ENCODE measurements around the gene SLFN12. TPM values are rescaled to one million over a fixed set of nuclear protein-coding genes. Genes with fewer than 3 reads are reported as not detected.

The SLFN12 gene
- total RNA-seq, 3 donors from 2014 or later = 0.81 to 2.0 (median 1.1) TPM

DNA sequence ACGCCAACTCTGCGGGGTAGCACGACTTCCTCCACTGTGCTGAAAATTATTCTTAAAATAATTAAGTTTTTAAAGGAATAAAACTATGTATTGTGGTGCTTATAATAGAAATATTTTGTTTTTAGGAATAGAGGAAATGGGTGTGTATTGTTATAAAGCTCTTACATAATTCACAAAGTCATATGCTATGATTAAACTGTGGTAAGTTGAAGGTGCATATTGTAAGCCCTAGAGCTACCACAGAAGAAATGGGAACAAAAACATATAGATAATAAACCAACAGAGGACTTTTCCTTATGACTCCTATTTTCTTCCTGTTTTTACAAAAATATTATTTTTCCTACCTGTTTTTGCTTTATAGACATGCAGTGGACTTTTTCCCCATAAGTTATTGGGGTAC, 54.6 kb downstream of the SLFN12 start:
- Mint-ChIP-seq H3K36me3 (ENCODE audit: insufficient read depth) (no peaks in the 10 kb centered on the region), H3K27me3 (ENCODE audit: low read depth) (no peaks in the 10 kb centered on the region), H3K9me3 (no peaks in the 10 kb centered on the region), H3K4me1 (ENCODE audit: low read depth) (peaks cover 39% of the 10 kb centered on the region), H3K4me3 (no peak overlapping the region)
- DNase-seq (no peak), ATAC-seq (no peak)

DNA sequence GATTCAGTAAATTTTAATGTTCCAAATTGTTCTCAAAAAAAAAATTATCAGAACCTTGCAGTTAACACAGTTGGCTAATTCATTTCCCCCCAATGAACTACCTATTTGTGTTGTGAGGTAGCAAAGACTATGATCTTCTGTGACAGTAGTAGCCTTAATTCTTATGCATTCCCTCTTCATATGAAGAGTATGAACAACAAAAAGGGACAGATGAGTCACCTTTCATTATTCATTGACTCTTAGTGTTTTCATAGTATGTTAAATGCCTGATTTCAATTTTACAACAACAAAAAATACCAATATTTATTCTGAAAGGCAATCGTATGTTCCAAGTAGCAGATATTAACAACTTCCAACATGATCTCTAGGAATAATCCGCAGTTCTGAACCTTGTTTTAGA, 55.2 kb downstream of the SLFN12 start:
- H3K4me1 Mint-ChIP-seq (ENCODE audit: low read depth) = peaks cover 41% of the 10 kb centered on the region
- no peak for ATAC-seq
- H3K4me3 Mint-ChIP-seq = no peak overlapping the region

DNA sequence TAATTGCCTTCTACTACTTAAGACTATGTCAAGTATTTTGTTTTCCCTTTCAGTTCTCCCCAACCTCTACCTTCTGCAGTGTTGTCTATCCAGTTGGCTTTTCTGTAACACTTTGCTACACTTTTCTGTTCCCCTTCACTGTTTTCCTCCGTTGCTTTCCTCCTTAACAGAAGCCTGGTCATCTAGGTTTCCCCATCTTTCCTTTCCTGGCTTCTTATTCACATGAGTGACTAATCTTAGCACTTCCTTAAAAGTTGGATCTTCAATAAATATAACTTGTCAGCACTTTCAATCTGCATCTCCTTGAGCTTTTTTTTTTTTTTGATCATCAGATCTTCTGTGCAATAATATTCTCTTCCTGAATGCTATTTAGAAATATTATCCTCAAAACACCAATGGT, 56.1 kb downstream of the SLFN12 start:
- Mint-ChIP-seq H3K4me1 (ENCODE audit: low read depth) (peaks cover 45% of the 10 kb centered on the region), H3K9me3 (peaks cover under 1% of the 10 kb centered on the region), H3K4me3 (peak overlapping the region; percentile 20), H3K27me3 (ENCODE audit: low read depth) (no peaks in the 10 kb centered on the region), H3K36me3 (ENCODE audit: insufficient read depth) (peaks cover 2% of the 10 kb centered on the region)
- no peak for ATAC-seq
- DNase-seq = no peak

More for the DNA sequence above, 55.2 kb downstream of the SLFN12 start:
- no peak for DNase-seq
- H3K36me3 Mint-ChIP-seq (ENCODE audit: insufficient read depth) = no peaks in the 10 kb centered on the region
- H3K9me3 Mint-ChIP-seq = no peaks in the 10 kb centered on the region
- H3K27me3 Mint-ChIP-seq (ENCODE audit: low read depth) = no peaks in the 10 kb centered on the region

DNA sequence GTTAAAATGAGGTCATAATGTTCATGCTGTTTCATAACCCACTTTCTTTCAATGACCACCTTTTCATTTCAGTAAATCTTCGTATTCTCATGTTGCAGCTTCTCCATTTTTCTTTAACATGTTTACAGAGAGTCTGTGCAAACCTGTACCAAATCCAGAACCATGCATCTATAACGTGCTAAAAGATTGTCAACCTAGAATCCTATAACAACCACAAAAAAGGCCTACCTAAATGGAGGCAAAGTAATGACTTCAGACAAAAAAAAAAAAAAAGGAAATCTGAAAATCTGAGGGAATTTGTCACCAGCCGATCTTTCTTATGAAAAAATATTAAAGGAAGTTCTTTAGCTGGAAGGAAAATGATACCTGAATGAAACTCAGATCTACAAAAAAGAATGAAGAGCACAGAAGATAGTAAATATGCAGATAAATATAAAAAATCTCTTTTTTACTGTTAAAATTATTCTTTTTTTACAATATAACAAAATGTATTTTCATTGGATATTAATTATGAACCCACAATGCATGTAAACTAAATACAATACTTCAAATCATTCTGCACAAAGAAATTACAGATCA, 57.4 kb downstream of the SLFN12 start:
- H3K27me3 Mint-ChIP-seq (ENCODE audit: low read depth) = no peaks in the 10 kb centered on the region
- H3K9me3 Mint-ChIP-seq = peaks cover 13% of the 10 kb centered on the region
- peaks cover 55% of the 10 kb centered on the region for H3K4me1 Mint-ChIP-seq (ENCODE audit: low read depth)
- H3K4me3 Mint-ChIP-seq = peak overlapping the region; percentile 93
- DNase-seq = no peak
- no peak for ATAC-seq
- H3K36me3 Mint-ChIP-seq (ENCODE audit: insufficient read depth) = peaks cover 10% of the 10 kb centered on the region

DNA sequence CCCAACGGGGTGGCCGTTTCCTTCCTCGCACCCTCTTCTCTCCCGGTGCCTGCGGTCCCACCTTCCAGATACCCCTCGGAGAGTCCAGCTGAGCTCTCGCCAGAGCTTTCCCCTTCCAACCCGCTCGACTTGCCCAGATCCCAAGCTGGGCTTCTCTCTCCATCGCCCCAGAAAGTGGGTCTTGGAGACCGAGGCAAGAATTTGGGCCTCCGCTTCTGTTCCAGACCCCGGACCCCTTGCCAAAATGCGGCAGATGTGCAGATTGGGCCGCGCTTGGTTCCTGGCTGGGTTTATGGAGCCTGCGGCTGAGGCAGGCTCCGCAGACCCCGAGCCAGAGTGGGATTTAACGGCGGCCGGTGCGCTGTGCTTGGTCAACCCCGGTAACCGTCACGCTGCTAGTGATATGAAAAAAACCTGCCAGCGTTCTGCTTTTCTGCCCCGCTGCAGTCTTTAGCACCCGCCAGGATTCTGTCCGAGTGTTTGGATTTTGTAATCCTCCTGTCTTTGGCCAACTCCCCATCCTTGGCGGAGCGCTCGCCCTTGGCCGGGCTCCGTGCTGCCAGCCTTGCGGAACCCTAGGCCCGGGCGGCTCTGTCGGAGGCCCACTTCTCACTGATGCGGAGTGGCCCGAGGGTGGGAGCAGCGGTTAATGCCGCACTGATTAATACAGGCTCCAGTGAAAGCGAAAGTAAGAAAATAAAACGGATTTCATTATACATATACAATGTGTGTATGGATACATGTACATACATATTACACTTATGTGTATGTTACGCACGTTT, 58.1 kb downstream of the SLFN12 start:
- Mint-ChIP-seq H3K4me3 (peak overlapping the region; percentile 93), H3K9me3 (peaks cover 17% of the 10 kb centered on the region), H3K4me1 (ENCODE audit: low read depth) (peaks cover 57% of the 10 kb centered on the region), H3K27me3 (ENCODE audit: low read depth) (no peaks in the 10 kb centered on the region), H3K36me3 (ENCODE audit: insufficient read depth) (peaks cover 16% of the 10 kb centered on the region)
- ATAC-seq = peak; percentile 70 to 73
- peak; percentile 34 for DNase-seq

DNA sequence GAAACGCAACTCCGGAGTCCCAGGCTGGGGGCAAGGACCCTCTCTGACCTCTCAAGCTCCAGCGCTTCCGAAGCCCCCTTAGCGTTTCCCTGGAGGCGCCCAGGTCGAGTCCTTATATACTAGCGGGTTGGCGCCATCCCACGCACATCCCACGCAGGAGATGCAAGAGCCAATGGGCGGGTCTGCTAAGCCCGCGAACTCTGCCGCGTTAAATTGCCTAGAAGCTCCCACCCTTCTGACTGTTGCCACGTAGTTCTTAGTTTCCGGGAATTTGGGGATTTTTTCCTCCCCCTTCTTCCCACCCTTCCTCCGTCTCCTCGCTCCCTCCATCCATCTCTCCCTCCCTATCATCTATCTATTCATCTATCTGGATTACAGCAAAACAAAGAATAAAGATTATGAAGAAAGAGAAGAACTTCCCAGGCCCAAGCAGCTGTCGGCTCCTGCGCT, 58.7 kb downstream of the SLFN12 start, which contains the start of gene SLFN11:
SLFN11 (minus strand) TSS at position 88 of the 450 bp plus-strand sequence. CDS start 9,814 bp downstream, outside the sequence.
- ATAC-seq (peak; percentile 70 to 73), DNase-seq (peak; percentile 90)
- Mint-ChIP-seq H3K4me1 (ENCODE audit: low read depth) (peaks cover 61% of the 10 kb centered on the region), H3K4me3 (peak within 1 kb of the TSS; percentile 93), H3K9me3 (peaks cover 17% of the 10 kb centered on the region), H3K27me3 (ENCODE audit: low read depth) (no peaks in the 10 kb centered on the region), H3K36me3 (ENCODE audit: insufficient read depth) (peaks cover 16% of the 10 kb centered on the region)

DNA sequence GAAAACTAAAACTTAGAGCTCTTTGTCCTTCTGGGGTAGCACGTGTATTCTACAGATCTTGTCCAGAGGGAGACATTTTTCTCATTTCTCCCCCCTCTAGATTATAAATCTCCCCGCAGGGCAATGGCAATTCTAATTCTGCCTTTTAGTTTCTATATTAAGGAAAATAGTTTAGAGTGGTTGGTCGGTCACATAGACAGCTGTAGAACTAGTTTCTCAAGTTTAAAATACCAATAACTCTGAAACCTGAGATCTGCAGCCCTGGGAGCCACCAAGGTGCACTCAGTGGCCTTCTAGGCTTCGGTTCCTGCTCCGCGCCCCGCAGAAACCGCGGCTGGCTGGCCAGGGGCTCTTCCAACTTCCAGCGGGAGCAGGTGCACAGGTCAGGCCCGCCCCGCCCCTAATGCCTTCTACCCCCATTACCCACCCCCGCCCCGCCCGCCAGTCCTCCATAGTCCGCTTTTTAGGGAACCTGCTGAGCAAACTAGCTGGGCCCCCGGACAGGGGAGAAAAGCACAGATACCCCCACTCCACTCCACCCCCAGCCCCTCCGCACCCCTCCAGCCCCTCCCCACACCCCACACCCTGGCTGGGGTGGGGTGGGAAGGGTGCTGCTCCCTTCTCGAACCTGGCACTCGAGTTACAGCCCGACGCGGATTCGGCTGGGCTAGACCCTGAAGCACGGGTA, 59.3 kb downstream of the SLFN12 start:
- ATAC-seq = peak in 1 of 2 donors; percentile 7
- Mint-ChIP-seq H3K27me3 (ENCODE audit: low read depth) (no peaks in the 10 kb centered on the region), H3K36me3 (ENCODE audit: insufficient read depth) (peaks cover 16% of the 10 kb centered on the region), H3K4me1 (ENCODE audit: low read depth) (peaks cover 66% of the 10 kb centered on the region), H3K9me3 (peaks cover 17% of the 10 kb centered on the region), H3K4me3 (peak overlapping the region; percentile 93)
- no peak for DNase-seq

DNA sequence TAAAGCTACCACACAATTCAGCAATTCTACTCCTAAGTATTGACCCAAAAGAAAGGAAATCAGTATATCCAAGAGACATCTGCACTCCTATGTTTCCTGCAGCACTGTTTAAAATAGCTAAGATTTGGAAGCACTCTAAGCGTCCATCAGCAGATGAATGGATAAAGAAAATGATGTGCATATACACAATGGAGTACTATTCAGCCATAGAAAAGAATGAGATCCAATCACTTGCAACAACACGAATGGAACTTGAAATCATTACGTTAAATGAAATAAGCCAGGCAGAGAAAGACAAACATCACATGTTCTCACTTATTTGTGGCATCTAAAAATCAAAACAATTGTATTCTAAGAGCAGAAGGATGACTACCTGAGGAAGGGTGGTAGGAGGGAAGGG, 60.4 kb downstream of the SLFN12 start:
- Mint-ChIP-seq H3K4me1 (ENCODE audit: low read depth) (peaks cover 67% of the 10 kb centered on the region), H3K9me3 (peaks cover 17% of the 10 kb centered on the region), H3K36me3 (ENCODE audit: insufficient read depth) (peaks cover 18% of the 10 kb centered on the region), H3K4me3 (peak overlapping the region; percentile 66), H3K27me3 (ENCODE audit: low read depth) (no peaks in the 10 kb centered on the region)
- no peak for ATAC-seq
- DNase-seq = no peak

DNA sequence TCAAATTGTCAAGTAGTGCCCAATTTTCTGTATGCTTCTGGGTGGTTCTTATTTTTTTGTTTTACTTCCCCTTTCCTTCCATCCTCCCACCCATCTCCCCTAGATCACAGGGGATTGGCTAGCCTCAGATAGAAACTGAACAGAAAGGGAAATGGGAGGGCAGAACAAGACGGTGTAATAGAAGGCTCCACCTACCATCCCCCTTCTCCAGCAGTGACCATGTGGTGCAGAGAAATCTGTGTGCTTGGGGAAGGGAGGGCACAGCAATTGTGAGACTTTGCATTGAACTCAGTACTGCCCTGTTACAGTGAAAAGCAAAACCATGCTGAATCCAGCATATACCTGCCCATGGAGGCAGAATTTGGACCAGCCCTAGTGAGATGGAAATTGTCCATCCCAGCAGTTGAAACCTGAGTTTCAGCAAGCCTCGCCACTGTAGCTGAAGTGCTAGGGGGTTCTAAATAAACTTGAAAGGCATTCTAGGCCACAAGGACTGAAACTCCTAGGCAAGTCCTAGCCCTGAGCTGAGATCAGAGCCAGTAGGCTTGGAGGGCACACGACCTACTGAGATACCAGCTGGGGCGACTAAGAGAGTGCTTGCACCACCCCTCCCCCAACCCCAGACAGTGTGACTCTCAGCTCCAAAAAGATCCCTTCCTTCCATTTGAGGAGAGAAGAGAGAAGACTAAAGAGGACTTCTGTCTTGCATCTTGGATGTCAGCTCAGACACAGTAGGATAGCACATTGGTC, 64.0 kb downstream of the SLFN12 start:
- peaks cover 35% of the 10 kb centered on the region for H3K36me3 Mint-ChIP-seq (ENCODE audit: insufficient read depth)
- peaks cover 46% of the 10 kb centered on the region for H3K4me1 Mint-ChIP-seq (ENCODE audit: low read depth)
- DNase-seq (no peak), ATAC-seq (peak; percentile 74 to 86)
- H3K9me3 Mint-ChIP-seq = peaks cover 17% of the 10 kb centered on the region
- H3K4me3 Mint-ChIP-seq = no peak overlapping the region
- no peaks in the 10 kb centered on the region for H3K27me3 Mint-ChIP-seq (ENCODE audit: low read depth)

DNA sequence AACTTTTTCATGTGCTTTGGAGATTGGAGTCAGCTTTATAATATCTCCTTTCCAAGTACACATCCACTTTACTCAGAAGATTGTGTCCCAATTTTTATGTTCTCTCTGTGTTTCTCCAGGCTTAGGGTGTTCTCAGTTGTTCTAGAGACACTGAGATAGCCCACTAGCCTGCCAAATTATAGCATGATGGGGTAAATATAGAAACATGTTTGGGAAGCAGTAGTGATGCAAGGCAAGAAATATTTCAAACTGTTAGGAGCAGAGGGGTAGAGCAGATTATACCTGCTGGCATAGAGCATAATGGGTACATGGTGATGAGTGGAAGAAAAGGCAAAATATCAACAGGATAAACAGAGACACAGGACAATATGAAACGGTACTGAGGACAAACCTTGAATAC, 71.3 kb downstream of the SLFN12 start:
- DNase-seq (no peak), ATAC-seq (no peak)
- H3K36me3 Mint-ChIP-seq (ENCODE audit: insufficient read depth) = peaks cover 61% of the 10 kb centered on the region
- no peaks in the 10 kb centered on the region for H3K27me3 Mint-ChIP-seq (ENCODE audit: low read depth)
- H3K9me3 Mint-ChIP-seq = no peaks in the 10 kb centered on the region
- H3K4me3 Mint-ChIP-seq = no peak overlapping the region
- H3K4me1 Mint-ChIP-seq (ENCODE audit: low read depth) = peaks cover 13% of the 10 kb centered on the region

Other genes with a start within 250 kb of the SLFN12 start
- not detected for gene SLC35G3, start 238.1 kb downstream of the SLFN12 start, total RNA-seq
- gene SLFN5, start 189.4 kb downstream of the SLFN12 start, total RNA-seq = 10 to 100 TPM in 1 of 3 donors, 1 to 10 TPM in 2; 5.2 to 16.2 (median 8.0) TPM
- 10 to 100 TPM; 13.4 to 17.0 (median 16.8) TPM for gene SLFN11, start 58.9 kb downstream of the SLFN12 start, total RNA-seq
- 1 to 10 TPM; 4.3 to 8.1 (median 7.9) TPM for gene SLFN13, start 16.3 kb upstream of the SLFN12 start, total RNA-seq
- gene SLFN12L, start 105.2 kb upstream of the SLFN12 start, total RNA-seq = 10 to 100 TPM in 1 of 3 donors, 1 to 10 TPM in 2; 9.0 to 15.1 (median 9.1) TPM
- gene SLFN14, start 128.3 kb upstream of the SLFN12 start, total RNA-seq = not detected
- gene PEX12, start 146.1 kb upstream of the SLFN12 start, total RNA-seq = 1 to 10 TPM; 6.6 to 9.6 (median 9.0) TPM
- 100 to 1,000 TPM; 119 to 129 (median 126) TPM for gene AP2B1, start 154.8 kb upstream of the SLFN12 start, total RNA-seq